HG02938 (cell line): ENCODE results near the gene GALNT17.

Experiments used
- ATAC-seq: cut with Tn5 transposase; IDR thresholded peaks from one replicate; pipeline ENCODE4 v1.9.1; 2021; ENCODE audit warnings: mild to moderate bottlenecking, moderate library complexity; ENCODE audit not compliant: unreplicated experiment

The GALNT17 gene

DNA sequence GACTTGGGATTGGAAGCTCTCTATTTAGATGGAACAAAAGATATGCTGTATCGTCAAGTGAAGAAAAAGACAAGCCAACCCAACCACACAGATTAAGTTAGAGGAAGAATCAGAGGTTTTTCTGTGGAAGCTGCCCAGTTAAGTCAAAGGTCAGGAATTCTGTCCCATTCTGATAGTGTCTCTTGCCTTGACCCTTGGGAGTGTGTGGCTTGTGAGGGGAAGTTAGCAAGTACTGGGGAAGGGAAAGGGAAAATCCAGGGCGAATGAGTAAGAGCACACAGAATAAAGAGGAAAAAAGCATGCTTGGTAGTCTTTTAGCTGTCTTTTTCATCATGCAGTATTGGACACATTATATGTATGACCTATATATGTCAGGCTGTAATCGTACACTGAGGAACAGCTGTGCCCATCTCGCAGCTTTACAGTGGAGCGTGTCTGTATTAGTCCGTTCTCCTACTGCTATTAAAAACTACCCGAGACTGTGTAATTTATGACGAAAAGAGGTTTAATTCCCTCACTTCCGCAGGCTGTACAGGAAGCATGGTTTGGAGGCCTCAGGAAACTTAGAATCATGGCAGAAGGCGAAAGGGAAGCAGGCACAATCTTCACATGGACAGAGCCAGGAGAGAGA, 197.2 kb downstream of the GALNT17 start:
- ATAC-seq, result no peak

DNA sequence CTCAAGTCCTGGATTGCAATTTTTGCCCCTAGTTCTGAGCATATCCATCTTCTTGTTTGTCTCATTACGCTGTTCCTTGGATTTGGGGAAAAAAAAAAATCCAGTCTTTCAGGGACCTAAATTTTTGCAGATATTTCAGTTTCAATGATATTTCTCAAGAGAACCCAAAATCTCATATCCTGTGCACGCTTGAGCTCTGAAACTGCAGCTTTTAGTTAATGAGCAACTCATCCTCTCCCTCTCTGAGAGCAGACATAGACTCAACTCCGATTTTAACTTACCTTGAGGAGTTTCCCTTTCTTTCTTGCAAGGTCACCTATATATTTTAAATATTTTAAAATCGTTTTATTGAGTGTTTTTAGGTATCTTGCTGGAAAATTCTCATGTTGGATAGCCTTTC, 200.3 kb downstream of the GALNT17 start:
- ATAC-seq, result no peak

DNA sequence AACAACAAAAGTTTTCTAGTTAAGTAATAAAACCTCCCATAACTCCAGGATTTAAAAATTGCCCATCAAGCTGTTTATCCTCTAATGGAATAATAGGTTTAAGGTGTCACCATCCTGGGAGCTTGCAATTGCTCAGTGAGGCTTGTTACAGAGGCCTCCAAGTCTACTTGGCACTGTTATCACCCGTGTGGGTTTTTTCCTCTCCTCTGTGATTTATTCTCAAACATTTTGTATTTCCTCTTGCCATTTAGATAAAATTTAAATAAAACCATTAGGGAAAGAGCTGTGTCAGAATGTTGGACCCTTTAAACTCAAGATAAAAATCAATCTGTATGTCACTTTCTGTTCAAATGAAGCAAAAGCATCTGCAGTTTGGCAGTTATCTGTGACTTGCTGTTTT, 202.6 kb downstream of the GALNT17 start:
- no peak for ATAC-seq

DNA sequence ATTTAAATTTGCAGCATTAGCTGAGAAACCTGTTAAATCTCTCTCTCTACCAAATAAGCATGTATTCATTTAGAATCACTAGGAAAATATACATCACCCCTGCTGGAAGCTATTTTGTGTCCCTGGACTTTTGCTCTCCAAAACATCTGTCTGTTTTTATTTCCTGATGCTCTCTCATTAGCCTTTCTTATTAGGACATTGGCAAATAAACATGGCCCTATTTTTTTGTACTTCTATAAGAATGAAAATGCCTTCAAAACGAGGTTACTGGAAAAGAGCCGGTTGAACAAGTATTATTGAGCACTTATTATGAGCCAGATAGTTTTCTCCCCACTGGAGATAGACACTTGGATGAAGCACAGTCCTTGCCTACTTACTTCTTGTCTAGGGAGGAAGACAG, 206.9 kb downstream of the GALNT17 start:
- ATAC-seq, result no peak

DNA sequence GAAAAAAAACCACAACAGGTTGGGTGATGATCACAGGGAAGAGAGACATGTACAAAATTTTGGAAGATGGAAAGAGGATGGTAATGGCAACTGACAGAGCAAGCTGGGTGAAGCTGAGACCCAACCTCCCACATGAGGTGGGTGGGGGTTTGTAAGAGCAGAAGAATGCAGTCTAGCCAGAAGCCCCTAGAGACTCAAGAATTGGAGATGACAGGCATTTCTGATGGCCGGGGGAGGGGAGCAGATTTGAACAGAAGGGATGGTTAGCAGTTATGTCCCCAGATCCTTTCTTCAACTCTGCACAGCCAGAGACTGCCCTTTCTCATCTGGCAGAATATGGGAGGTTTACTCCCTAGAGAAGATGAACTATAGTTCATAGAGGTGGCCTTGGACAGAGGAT, 208.0 kb downstream of the GALNT17 start:
- ATAC-seq, result no peak

DNA sequence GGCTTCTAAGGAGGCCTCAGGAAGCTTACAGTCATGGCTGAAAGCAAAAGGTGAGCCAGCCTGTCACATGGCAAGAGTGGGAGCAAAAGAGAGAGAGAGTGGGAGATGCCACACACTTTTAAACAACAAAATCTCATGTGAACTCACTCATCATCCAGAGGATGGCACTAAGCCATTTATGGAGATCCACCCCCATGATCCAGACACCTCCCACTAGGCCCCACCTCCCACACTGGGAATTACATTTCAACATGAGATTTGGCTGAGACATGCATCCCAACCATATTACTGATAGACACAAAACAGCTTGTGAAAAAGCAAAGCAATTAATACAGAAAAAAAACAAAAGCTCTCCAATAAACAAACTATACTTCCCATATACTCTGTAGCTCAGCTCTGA, 210.3 kb downstream of the GALNT17 start:
- ATAC-seq, result no peak

DNA sequence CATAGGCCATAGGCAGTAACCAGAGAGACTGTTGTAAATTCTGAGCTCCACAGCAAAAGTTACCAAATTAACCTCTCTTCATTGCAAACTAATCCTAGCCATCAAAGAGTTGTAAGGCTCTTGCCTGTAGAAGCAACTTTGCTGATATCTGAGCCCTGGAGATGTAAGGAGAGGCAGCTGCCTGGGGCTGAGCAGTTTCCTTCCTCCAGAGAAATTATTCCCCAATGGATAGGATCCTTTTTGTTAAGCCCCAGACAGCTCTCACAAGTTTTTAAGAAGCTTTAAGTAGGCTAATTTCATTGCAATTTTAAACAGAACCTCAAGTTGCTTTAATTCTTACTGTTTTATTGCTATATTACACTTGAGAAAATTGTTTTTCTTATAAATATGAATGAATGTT, 211.1 kb downstream of the GALNT17 start:
- ATAC-seq, result no peak

GRCh38 chr7:71343892-71344291, 211.9 kb downstream of the GALNT17 start:
- no peak for ATAC-seq

DNA sequence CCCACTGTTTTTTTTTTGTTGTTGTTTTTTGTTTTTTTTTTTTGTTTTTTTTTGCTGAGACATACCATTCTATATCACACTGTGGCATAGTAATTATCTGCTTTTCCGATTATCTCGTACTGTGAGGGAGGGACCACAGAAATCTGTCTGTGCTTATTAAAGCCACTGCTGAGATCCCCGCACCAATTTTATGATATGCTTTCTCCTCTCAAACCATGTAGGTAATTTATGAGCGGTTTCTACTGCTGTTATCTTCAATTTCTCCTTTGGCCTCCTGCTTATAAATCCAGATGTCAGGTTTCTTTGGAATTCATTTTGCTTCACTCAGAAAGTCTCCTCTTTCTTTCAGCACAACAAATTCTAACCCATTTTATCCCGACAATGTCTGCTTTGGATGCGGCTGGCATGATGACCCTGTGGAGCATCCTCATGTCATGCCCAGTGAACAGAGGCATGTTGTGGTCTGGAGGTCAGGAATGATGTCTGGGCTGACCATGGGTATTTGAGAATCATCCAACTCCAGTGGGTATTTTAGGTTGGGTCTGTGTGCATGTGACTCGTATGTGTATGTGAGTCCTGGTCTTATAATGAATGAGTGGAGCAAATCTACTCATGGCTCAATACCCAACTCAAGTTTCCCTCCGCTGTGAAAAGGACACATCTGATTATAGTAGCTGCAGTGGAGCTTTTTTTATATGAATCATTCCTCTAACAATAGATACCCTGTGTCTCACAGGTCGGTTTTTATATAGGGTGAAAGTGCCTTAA, 213.4 kb downstream of the GALNT17 start:
- ATAC-seq, result no peak

- ATAC-seq, result no peak
Observed at GRCh38 chr7:71348821-71349681, 217.1 kb downstream of the GALNT17 start.

DNA sequence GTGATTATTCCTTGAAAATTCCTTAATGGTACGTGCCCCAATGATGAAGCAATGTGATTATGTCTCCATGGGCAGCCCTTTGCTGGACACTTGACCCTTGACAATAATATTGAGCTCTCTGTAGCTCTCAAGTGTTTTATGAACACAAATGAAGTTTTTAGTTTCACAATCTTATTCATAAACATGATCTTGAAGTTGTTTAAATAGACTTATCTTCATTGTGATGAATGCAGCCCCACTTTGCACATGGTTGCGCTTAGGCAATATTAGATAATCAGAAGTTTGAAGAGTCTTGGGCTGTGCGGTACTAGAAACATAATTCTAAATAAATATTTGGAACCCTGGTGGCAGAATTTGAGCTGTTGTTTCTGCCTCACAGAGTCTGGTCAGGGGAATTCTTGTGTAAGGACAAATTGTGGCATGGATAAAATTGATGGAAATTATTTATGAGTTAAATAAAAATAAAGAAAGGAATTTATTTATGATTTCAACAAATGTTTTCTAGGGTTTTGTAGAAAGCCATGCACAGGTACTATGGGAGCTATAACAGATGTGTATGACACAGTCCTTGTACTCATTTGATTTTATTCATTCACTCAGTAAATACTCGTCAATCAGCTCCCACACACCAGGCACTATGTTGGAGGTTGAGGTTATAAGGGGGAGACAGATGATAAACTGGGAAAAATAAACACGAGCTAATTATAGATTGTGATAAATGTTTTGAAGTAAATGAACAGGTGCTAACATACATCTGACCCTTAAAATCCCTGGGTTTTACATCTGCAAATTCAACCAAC, 217.9 kb downstream of the GALNT17 start:
- ATAC-seq, result no peak

DNA sequence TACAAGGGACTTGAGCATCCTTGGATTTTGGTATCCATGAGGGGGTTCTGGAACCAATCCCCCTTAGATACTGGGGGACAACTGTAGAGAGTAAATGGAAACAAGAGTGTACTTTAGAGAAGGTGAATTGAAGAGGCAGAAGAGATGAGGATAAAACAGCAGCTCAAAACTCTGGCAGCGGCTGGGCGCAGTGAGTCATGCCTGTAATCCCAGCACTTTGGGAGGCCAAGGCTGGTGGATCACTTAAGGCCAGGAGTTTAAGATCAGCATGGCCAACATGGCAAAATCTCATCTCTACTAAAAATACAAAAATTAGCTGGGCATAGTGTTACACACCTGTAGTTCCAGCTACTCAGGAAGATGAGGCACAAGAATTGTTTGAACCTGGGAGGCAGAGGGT, 218.7 kb downstream of the GALNT17 start:
- no peak for ATAC-seq

GRCh38 chr7:71354716-71355115, 222.8 kb downstream of the GALNT17 start:
- no peak for ATAC-seq

GRCh38 chr7:71361451-71362032, 229.6 kb downstream of the GALNT17 start:
- ATAC-seq, result no peak

- ATAC-seq, result no peak
Observed at GRCh38 chr7:71362240-71362639, 230.3 kb downstream of the GALNT17 start.

DNA sequence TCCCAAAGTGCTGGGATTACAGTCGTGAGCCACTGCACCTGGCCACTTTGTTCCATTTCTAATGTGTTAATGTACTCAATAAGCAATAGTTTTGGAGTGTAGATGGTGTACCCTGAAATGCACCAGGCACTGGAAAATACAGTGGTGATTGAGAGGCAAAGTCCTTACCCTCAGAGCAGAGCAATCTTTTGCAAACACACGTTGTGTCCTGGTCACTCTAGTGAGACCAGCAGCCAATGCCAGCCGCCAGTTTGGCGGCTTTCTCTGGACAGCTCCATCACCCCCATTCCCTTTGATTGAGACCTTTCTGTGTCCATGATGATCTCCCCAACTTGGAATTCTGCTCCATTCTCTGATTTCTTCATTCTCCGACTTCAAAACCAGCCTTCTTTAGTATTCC, 231.3 kb downstream of the GALNT17 start:
- ATAC-seq, result no peak

- no peak for ATAC-seq
Observed at GRCh38 chr7:71363627-71364026, 231.7 kb downstream of the GALNT17 start.

DNA sequence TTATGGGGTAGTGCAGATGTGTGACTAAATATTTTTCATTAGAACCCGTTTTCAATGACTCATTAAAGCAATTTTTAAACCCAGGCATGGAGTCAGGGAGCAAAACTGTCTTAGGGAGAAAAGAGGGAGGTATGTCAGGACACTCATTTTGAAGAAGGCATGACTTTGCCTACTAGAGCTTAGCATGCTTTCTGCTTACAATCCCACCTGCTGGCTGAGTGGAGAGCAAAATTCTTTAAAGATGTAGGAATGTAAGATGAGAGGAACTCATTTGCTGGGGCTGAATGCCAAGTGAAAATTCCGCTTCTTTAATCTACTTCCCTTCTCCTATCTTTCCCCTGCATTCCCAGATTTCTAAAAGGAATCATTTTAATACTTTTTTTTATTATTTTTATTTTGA, 232.6 kb downstream of the GALNT17 start:
- ATAC-seq, result no peak

DNA sequence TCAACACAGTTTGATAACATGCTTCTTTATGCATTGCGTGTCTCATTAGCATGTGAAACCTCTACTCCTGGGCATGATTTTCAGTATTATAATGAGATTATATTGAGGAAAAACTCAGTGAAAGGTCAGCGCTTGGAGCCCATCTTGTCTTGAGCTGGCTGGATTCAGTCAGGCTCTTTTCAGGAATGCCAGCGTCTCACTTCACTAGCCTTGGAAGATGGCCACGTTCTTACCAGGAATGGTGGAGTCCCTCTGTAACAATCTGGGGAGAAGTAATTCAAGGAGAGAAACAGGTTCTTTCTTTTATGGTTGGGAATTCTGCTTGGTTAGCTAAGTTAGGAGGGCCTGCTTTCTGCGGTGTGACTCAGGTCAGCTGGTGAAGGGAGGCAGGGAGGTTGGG, 241.0 kb downstream of the GALNT17 start:
- no peak for ATAC-seq

- no peak for ATAC-seq
Observed at GRCh38 chr7:71377062-71377461, 245.1 kb downstream of the GALNT17 start.

GRCh38 chr7:71377469-71377868, 245.5 kb downstream of the GALNT17 start:
- ATAC-seq, result no peak
